ENCODE results near the gene TOR1AIP1. TPM values are rescaled to one million over a fixed set of nuclear protein-coding genes. Genes with fewer than 3 reads are reported as not detected.
"Not testable (repeated sequence)": the region's sequence is repeated elsewhere in the genome, so short reads cannot be mapped to it uniquely, and the experiment has no call there.

Gene TOR1AIP1
- total RNA-seq, 1 donor from 2014 or later = 36.4 TPM

GRCh38 chr1:179938752-179939151 lies 56.7 kb downstream of the TOR1AIP1 start:
- peak; percentile 13 for DNase-seq

GRCh38 chr1:179939941-179940340 lies 57.9 kb downstream of the TOR1AIP1 start:
- DNase-seq = no peak

- no peak for DNase-seq
These were observed 59.4 kb downstream of the TOR1AIP1 start for GRCh38 chr1:179941454-179941853.

- no peak for DNase-seq
These were observed 68.6 kb downstream of the TOR1AIP1 start for GRCh38 chr1:179950651-179951050.

- no peak for DNase-seq
These were observed 69.5 kb downstream of the TOR1AIP1 start for GRCh38 chr1:179951383-179952144.

- no peak for DNase-seq
These were observed 70.1 kb downstream of the TOR1AIP1 start for GRCh38 chr1:179952186-179952585.

- DNase-seq = peak; percentile 65
These were observed 71.9 kb downstream of the TOR1AIP1 start for GRCh38 chr1:179953974-179954492.

GRCh38 chr1:179954493-179955286 lies 72.6 kb downstream of the TOR1AIP1 start, which contains the start of gene CEP350:
Gene CEP350, plus strand, starts transcription at chr1:179954810. Its CDS starts 31,372 bp downstream, at chr1:179986182.
- peak; percentile 100 for DNase-seq

- peak; percentile 46 for DNase-seq
These were observed 73.2 kb downstream of the TOR1AIP1 start for GRCh38 chr1:179955287-179955680.

GRCh38 chr1:179955731-179956130 lies 73.6 kb downstream of the TOR1AIP1 start:
- peak; percentile 17 for DNase-seq

GRCh38 chr1:179958359-179958758 lies 76.3 kb downstream of the TOR1AIP1 start:
- no peak for DNase-seq

- not testable (repeated sequence) for DNase-seq
These were observed 80.1 kb downstream of the TOR1AIP1 start for GRCh38 chr1:179962168-179962567.

- DNase-seq = no peak
These were observed 84.5 kb downstream of the TOR1AIP1 start for GRCh38 chr1:179966551-179966950.

GRCh38 chr1:179968284-179968993 lies 86.4 kb downstream of the TOR1AIP1 start:
- no peak for DNase-seq

- DNase-seq = no peak
These were observed 87.2 kb downstream of the TOR1AIP1 start for GRCh38 chr1:179968994-179969919.

Other genes starting within 250 kb of the TOR1AIP1 start
- gene FAM163A, start 139.0 kb upstream of the TOR1AIP1 start, total RNA-seq = under 0.01 and 0.05 TPM in 2 replicates
- 114 and 160 TPM in 2 replicates for gene TOR1AIP2, start 4.5 kb upstream of the TOR1AIP1 start, total RNA-seq
- 61.6 and 64.0 TPM in 2 replicates for gene CEP350, start 72.5 kb downstream of the TOR1AIP1 start, total RNA-seq

Data from dermis blood vessel endothelial cell (primary cell).